HuH-7.5 (cell line): ENCODE results near the gene TBC1D8.

Experiments
- DNase-seq: peaks from one replicate; pipeline ENCODE4 v3.0.0; 2011; ENCODE audit warnings: low spot score

Gene TBC1D8

DNA sequence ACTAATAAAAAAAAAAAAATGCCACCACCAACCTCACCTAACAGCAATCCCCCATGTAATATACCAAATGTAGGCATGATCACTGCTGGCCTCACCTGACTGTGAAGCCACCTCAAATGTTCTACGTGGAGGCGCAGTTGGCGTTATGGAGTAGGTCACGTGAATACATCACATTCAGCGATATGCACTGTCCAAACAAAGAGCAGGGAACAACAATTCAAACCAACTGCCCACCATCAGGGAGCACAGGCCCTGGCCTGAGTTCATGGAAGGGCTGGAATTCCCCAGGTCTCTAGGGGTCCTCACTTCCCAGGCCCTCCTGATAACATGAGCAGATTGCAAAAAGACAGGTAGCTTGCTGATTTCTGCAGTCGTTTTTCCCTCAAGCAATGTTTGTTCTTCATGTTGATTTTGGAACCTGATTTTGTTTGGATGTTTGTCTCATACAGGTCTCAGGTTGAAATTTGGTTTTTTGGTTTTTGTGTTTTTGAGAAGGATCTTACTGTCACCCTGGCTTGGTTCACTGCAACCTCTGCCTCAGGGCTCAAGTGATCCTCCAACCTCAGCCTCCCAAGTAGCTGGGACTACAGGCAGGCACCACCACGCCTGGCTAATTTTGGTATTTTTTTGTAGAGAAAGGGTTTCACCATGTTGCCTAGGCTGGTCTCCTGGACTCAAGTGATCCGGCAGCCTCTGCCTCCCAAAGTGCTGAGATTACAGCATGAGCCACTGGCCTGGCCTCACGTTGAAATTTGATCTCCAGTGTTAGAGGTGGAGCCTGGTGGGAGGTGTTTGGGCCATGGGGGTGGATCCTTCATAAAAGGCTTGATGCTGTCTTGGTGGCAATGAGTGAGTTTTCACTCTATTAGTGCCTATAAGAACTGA is 15.5 kb downstream of the TBC1D8 start:
- no peak for DNase-seq

DNA sequence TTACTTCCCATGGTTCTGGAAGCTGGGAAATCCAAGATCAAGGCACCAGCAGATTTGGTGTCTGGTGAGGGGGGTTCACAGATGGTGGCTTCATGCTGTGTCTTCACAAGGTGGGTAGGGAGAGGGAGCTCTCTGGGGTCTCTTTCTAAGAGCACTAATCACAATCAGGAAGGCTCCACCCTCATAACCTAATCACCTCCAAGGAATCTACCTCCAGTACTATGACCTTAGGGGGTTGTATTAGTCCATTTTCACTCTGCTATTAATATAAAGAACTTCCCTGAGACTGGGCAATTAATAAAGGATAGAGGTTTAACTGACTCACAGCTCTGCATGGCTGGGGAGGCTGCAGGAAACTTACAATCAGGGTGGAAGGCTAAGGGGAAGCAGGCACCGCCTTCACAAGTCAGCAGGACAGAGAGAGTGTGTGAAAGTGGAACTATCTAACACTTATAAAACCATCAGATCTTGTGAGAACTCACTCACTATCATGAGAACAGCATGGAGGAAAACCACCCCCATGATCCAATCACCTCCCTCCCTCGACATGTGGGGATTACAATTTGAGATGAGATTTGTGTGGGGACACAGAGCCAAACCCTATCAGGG is 17.6 kb downstream of the TBC1D8 start:
- no peak for DNase-seq

GRCh38 chr2:101132202-101132601 is 19.0 kb downstream of the TBC1D8 start:
- no peak for DNase-seq

DNA sequence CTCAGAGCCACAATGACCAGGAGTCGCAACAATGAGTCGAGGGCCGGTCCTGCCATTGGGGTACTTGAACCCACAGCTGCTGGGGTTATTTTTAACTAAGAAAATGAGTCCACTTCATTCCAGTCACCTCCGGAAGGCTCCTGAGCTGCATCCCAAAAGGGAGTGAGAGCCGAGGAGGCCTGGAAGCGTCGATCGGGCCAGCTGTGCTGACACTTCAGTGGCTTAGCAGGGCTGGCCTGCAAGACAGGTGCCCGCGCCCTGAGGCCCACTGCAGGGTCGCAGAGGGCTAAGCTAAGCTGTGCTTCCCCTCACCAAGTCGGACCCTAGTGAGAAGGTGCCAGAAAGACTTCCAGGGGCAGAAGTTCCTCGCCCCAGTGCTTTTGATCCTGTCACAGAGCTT is 21.1 kb downstream of the TBC1D8 start:
- DNase-seq = no peak

- no peak for DNase-seq
Measured at GRCh38 chr2:101127319-101128056, 23.7 kb downstream of the TBC1D8 start.

GRCh38 chr2:101125808-101126207 is 25.4 kb downstream of the TBC1D8 start:
- no peak for DNase-seq

DNA sequence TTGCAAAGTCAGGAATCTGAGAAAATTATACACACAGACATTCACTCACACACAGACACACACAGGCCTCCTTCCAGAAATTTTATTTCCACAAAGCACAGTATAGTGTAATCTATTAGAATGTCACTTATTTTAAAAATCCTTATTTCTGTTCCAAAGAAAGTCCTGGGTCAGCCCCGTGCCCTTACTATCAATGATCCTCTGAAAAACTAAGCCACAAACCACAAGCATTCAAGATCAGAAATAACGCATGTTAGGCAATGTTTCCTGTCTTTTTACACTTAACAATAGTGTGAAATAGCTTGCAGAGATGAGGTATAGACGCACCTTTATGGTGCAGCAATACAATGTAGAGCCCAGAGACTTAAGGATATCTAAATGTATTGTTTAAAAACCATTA is 25.8 kb downstream of the TBC1D8 start:
- DNase-seq = no peak

- DNase-seq = peak; percentile 59
Measured at GRCh38 chr2:101124643-101125366, 26.4 kb downstream of the TBC1D8 start.

GRCh38 chr2:101123795-101124471 is 27.2 kb downstream of the TBC1D8 start:
- DNase-seq = no peak

DNA sequence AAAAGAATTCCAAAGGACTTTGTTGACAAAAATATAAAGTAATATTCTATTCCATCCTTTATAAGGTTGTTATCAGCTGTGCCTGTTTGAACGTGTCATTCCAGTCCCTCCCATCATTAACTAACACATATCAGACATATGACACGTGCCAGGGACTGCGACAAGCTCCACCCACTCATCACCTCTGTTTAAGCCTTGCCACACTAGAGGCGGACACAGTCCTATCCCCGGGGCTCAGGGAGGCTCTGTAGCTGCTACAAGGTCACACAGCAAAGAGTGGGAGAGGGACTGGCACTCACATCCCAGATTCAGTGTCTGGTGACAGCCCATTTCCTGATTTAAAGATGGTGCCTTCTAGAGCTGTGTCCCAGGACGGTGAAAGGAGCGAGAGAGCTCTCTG is 30.0 kb downstream of the TBC1D8 start:
- DNase-seq = no peak

GRCh38 chr2:101120124-101120996 is 30.8 kb downstream of the TBC1D8 start:
- DNase-seq = no peak

DNA sequence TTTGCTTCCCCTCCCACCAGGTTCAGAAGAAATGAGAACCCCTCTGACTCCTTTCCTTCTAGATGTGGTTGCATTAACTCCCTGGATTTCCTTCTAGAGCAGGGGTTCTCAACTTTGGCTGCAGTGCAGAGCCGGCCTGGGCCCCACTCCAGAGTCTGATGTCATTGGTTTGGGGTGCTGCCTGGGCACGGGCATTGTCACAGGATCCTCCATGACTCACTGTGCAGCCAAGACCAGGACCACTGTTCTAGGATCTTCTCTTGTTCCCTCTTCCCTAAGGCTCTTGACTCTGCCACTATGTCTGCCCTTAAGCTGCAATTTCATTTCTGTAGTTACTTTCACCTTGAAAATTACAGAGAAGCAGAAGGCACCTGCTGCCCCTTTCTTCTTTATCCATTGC is 31.8 kb downstream of the TBC1D8 start:
- DNase-seq = no peak

- DNase-seq = peak; percentile 43
Measured at GRCh38 chr2:101116841-101117552, 34.2 kb downstream of the TBC1D8 start.

DNA sequence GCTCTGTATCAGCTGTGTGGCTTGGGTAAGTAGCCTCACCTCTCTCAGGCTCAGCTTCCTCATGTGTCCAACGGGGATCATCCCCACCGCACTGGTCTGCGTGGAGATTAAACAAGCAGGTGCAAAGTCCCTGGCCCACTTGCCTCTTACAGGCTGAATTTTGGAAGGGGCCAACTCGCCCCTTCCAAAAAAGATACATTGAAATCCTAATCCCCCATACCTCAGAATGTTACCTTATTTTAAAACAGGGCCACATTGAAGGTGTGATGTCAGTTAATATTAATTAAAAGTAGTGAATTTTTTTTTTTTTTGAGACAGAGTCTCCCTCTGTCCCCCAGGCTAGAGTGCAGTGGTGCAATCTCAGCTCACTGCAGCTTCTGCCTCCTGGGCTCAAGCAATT is 34.8 kb downstream of the TBC1D8 start:
- no peak for DNase-seq

DNA sequence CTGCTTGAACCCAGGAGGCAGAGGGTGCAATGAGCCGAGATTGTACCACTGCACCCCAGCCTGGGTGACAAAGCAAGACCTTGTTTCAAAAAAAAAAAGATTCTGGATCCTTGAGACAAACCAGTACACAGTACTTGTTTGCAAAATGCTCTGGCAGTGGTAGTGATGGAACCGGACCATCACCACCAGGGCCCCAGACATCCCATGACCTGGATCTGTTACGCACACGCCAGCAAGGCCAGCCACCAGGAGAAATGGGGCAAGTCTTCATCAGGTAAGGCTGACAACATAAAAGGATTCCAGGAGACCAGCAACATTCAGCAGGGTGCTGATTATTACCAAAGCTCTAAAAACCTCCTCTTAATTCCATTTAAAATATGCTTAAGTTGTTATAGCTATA is 35.5 kb downstream of the TBC1D8 start:
- DNase-seq = no peak

- no peak for DNase-seq
Measured at GRCh38 chr2:101114815-101115214, 36.4 kb downstream of the TBC1D8 start.

GRCh38 chr2:101114268-101114783 is 36.9 kb downstream of the TBC1D8 start:
- no peak for DNase-seq

GRCh38 chr2:101113441-101114267 is 37.5 kb downstream of the TBC1D8 start:
- no peak for DNase-seq

- no peak for DNase-seq
Measured at GRCh38 chr2:101112772-101113157, 38.4 kb downstream of the TBC1D8 start.
